ENCODE measurements around the gene DNMT3A. TPM values are rescaled to one million over a fixed set of nuclear protein-coding genes. Genes with fewer than 3 reads are reported as not detected.

Gene DNMT3A
- total RNA-seq, 8 experiments from 2014 or later, result 3.9 to 42.0 (median 29.9) TPM

DNA sequence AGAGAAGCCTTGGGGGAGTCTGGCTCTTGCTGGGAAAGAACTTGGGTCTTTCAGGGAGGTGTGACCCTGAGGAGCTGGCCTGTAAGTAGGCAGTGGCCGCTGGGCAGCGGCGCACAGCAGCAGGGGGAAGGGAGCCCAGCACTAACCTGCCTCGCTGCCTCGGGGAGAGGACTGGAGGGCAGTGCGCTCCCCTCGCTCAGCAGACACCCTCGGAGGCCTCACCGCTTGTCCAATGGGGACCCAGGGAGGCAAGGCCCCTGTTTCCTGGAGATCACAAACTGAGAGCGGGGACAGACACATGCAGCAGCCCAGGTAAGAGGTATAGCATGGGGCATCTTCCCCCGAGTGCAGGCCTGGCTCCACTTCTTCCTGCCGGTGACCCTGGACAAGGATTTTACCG, 3.3 kb downstream of the DNMT3A start:
- WGBS, 10 experiments, result 58 to 100% (median 89%) methylated on average over 6 to 8 of the region's 13 CpGs; no CpG with 5 or more reads in 7 of the 10 experiments
- in situ Hi-C loops (cut with MboI; ENCODE audit: low pct_unique_long_range_greater_than_20kb in 2 of 9, low sequenced_read_pairs in 9 of 9, unreplicated experiment in 9 of 9), result no loop called here
- no peak for ATAC-seq (replicated peaks in 6 of 8)
- H3K4me3 ChIP-seq, result no peak overlapping the region
- H3K4me1 ChIP-seq (replicated peaks in 1 of 2), result peaks cover 23 to 34% of the 10 kb centered on the region in 2 donors
- no peak overlapping the region for H3K27ac ChIP-seq

DNA sequence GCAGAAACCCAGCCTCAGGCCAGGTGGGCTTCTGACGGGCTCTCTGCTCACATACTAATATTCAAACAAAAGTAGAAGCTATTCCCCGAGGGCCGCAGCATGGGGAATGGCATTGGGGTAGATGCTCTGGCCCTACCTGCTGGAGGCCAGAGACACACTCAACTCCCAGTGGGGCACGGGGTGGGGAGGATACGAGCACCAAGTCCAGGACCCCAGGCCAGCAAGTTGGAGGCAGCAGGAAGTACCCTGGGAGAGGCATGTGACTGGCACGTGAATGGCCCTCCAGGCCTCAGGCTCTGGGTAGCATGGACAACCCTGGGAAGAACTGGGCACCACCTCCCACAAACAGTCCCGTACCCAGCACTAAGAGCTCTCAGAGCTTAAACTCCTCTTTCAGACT, 3.8 kb downstream of the DNMT3A start:
- no peak overlapping the region for H3K27ac ChIP-seq
- ATAC-seq (replicated peaks in 6 of 8), result no peak
- H3K4me1 ChIP-seq (replicated peaks in 1 of 2), result peaks cover 23 to 34% of the 10 kb centered on the region in 2 donors
- 75 to 100% (median 90%) methylated on average over 1 to 3 of the region's 7 CpGs; no CpG with 5 or more reads in 6 of the 10 experiments for WGBS, 10 experiments
- in situ Hi-C loops (cut with MboI; ENCODE audit: low pct_unique_long_range_greater_than_20kb in 2 of 9, low sequenced_read_pairs in 9 of 9, unreplicated experiment in 9 of 9), result no loop called here
- no peak overlapping the region for H3K4me3 ChIP-seq

DNA sequence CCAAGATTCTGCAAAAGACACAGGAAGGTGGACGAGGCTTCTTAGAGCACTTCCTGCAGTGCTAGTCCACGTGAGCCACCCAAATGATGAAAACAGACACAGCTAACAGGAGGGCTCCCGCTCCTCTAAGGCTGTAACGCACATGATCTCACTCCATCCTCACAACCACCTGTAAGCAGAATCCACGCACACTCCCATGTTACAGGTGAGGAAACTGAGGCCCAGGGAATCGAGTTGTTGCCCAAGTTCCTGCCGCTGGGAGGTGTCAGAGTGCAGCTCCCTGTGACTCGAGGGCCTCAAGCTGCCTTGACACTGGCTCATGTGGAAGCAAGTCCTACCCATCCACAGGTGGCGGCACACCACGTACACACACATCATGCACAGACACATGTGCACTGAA, 4.4 kb downstream of the DNMT3A start:
- no peak for ATAC-seq (replicated peaks in 6 of 8)
- in situ Hi-C loops (cut with MboI; ENCODE audit: low pct_unique_long_range_greater_than_20kb in 2 of 9, low sequenced_read_pairs in 9 of 9, unreplicated experiment in 9 of 9), result no loop called here
- H3K4me3 ChIP-seq, result no peak overlapping the region
- 80 to 100% (median 95%) methylated on average over 1 to 4 of the region's 10 CpGs; no CpG with 5 or more reads in 5 of the 10 experiments for WGBS, 10 experiments
- no peak overlapping the region for H3K27ac ChIP-seq
- H3K4me1 ChIP-seq (replicated peaks in 1 of 2), result peaks cover 23 to 34% of the 10 kb centered on the region in 2 donors

DNA sequence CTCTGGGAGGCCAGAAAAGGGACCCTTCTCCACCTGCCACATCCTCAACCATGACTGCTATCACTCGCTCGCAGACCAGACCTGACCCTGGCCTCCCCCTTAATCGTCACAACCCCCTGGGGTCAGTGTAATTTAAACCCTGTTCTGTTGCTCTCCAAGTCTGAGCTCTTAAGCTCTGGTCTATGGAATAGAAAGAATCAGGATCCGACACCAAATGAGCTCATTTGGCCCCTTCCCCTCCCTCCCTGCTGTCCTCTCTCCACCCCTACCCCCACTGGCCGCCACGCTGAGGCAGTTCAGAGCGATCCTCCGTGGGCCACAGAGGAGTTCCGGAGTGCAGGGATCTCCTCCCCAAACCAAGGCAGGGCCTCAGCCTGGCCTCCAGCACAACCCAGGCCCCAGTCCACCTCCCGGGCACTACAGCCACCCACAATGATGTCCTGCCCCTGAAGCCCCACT, 5.3 kb downstream of the DNMT3A start:
- no peak for ATAC-seq (replicated peaks in 6 of 8)
- no peak overlapping the region for H3K27ac ChIP-seq
- in situ Hi-C loops (cut with MboI; ENCODE audit: low pct_unique_long_range_greater_than_20kb in 2 of 9, low sequenced_read_pairs in 9 of 9, unreplicated experiment in 9 of 9), result no loop called here
- whole genome bisulfite sequencing, 10 experiments, result 40 to 100% methylated on average over 1 of the region's 10 CpGs; no CpG with 5 or more reads in 8 of the 10 experiments
- H3K4me1 ChIP-seq (replicated peaks in 1 of 2), result peaks cover 23 to 38% of the 10 kb centered on the region in 2 donors
- no peak overlapping the region for H3K4me3 ChIP-seq

DNA sequence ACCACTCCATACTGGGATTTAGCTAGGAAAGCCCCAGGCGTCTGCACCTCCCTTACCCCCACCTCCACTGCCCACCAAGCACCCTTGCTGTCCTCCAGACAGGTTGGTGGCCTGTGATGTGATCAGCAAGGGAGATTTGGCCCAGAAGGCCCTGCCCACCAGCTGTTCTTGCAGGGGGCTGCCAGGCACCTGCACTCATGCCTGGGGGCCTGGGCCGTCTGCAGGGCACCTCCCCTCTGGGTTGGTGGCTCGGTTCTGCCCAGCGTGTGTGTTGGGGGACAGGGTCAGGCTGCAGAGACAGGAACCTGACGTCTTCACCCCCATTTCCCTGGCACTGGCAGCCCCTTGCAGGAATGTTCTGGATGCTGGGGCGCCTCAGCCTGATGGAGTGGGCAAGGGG, 5.8 kb downstream of the DNMT3A start:
- H3K4me3 ChIP-seq, result no peak overlapping the region
- in situ Hi-C loops (cut with MboI; ENCODE audit: low pct_unique_long_range_greater_than_20kb in 2 of 9, low sequenced_read_pairs in 9 of 9, unreplicated experiment in 9 of 9), result no loop called here
- no peak for ATAC-seq (replicated peaks in 6 of 8)
- H3K27ac ChIP-seq, result no peak overlapping the region
- H3K4me1 ChIP-seq (replicated peaks in 1 of 2), result peaks cover 23 to 39% of the 10 kb centered on the region in 2 donors
- WGBS, 10 experiments, result no CpG with 5 or more reads among the region's 6 CpGs

DNA sequence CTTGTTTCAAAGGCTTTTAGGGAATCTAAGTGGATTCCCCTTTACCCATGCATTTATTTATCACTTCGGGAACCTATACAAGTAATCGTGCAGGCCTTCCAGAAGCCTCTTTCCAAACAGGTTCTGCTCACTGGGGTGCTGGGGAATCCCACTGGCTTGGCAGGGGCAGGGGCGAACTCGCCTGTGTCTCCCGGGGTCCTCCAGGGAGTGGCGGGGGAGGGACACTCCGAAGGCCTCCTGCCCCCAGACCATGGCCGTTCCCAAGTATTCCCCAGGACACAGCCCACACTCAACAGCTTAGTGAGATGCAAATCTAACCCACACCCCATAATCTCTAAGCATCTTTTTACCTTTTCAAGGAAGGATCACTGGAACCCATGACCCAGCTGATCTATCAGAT, 6.5 kb downstream of the DNMT3A start:
- ATAC-seq (replicated peaks in 6 of 8), result no peak
- 69 to 100% (median 79%) methylated on average over 1 to 7 of the region's 8 CpGs; no CpG with 5 or more reads in 4 of the 10 experiments for WGBS, 10 experiments
- H3K27ac ChIP-seq, result no peak overlapping the region
- in situ Hi-C loops (cut with MboI; ENCODE audit: low pct_unique_long_range_greater_than_20kb in 2 of 9, low sequenced_read_pairs in 9 of 9, unreplicated experiment in 9 of 9), result no loop called here
- peaks cover 21 to 36% of the 10 kb centered on the region in 2 donors for H3K4me1 ChIP-seq (replicated peaks in 1 of 2)
- H3K4me3 ChIP-seq, result no peak overlapping the region

DNA sequence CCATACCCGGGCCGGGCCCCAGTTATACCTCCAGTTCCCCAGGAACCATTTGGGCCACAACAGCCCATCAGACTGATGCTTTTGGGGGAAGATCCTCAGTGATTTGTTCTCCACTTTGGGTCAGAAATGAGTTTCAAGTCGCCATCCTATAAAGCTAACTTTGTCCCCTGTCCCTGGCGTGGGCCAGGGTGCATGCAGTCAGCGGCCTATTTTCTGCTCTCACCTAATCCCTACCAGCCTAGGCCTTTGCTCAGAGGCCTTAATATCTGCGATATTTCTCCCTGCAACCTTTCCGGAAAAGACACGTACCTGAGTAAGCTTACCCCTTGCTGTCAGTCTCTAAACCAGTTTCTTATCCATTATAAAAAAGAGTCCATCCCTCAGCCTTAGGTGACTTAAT, 7.2 kb downstream of the DNMT3A start:
- no peak for ATAC-seq (replicated peaks in 6 of 8)
- Histone ChIP-seq H3K4me1 (replicated peaks in 1 of 2) (peaks cover 19 to 29% of the 10 kb centered on the region in 2 donors), H3K4me3 (no peak overlapping the region), H3K27ac (no peak overlapping the region)
- 80 to 100% (median 88%) methylated on average over 2 to 6 of the region's 8 CpGs; no CpG with 5 or more reads in 3 of the 10 experiments for WGBS, 10 experiments
- in situ Hi-C loops (cut with MboI; ENCODE audit: low pct_unique_long_range_greater_than_20kb in 2 of 9, low sequenced_read_pairs in 9 of 9, unreplicated experiment in 9 of 9), result no loop called here

DNA sequence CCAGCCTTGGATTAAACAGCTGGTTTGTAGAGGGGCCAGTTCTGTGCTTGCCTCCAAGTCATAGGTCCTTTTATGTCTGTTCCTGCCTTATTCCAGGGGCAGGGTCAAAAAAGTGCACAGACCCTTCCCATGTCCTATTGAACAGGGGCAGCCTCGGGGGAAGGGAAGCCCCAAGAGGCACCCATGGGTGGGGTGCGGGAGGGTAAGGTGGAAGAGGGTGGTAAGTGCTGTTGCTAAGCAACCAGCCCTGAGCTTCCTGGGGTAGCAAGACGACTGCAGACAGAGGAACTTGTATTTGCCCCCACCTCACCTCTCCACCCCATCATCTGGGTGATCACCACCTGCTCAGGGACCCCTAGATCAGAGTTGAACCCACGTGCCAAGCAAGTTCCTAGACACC, 7.7 kb downstream of the DNMT3A start:
- Histone ChIP-seq H3K4me1 (replicated peaks in 1 of 2) (peaks cover 17 to 24% of the 10 kb centered on the region in 2 donors), H3K27ac (no peak overlapping the region), H3K4me3 (no peak overlapping the region)
- WGBS, 10 experiments, result 50% methylated on average over 1 of the region's 4 CpGs; no CpG with 5 or more reads in 9 of the 10 experiments
- in situ Hi-C loops (cut with MboI; ENCODE audit: low pct_unique_long_range_greater_than_20kb in 2 of 9, low sequenced_read_pairs in 9 of 9, unreplicated experiment in 9 of 9), result no loop called here
- no peak for ATAC-seq (replicated peaks in 6 of 8)

DNA sequence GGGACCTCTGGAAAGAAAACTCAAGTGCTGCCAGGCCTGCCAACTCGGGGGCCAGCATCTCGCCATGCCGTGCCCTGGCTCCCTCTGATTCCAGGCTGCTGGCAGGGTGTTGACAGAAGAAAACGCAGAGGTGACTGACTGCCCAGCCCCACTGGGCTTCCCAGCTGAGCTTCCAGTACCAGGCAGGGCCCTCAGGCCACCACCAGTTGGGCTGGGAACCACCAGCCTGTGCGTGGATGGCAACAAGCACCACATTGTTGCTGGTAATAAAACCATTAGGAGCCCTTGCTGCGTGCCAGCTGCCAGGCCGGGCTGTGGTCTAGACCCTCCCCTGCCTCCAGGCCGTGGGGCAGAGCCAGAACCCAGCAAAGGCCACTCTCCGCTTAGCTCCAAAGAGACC, 9.2 kb downstream of the DNMT3A start:
- no peak overlapping the region for H3K27ac ChIP-seq
- in situ Hi-C loops (cut with MboI; ENCODE audit: low pct_unique_long_range_greater_than_20kb in 2 of 9, low sequenced_read_pairs in 9 of 9, unreplicated experiment in 9 of 9), result no loop called here
- H3K4me3 ChIP-seq, result no peak overlapping the region
- 67 to 90% (median 80%) methylated on average over 1 to 5 of the region's 9 CpGs; no CpG with 5 or more reads in 7 of the 10 experiments for WGBS, 10 experiments
- peaks cover 22 to 25% of the 10 kb centered on the region in 2 donors for H3K4me1 ChIP-seq (replicated peaks in 1 of 2)
- peak in 1 of 8 experiments; percentile 37 for ATAC-seq (replicated peaks in 6 of 8)

DNA sequence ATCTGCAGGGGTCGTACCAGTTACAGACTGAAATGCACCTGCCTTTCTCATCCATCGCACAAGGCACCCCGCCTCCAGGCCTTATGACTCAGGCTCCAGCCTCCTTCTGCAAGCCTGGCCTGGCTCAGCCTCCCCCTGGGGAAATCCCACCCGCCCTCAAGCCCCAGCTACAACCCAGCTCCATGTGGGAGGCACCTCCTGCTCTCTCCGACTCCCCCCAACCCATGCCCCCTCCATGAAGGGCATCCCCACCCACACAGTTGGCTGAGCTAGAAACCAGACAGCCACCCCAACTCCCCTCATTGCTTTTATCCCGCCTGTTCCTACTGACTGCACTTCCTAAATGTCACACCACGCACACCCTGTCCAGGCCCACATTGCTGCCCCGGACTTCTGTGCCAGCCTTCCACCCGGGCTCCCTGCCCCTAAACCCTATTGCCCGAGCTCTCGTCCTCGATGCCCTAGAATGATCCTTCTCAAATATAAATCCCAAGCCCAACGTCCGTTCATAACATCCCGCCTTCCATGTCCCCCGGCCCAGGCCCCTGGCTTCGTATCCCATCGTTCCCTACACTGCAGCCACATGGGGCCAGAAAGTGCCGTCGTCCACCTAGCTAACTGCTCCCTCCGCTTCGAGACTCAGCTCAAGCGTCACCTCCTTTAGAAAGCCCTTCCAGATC, 9.9 kb downstream of the DNMT3A start:
- Histone ChIP-seq H3K4me1 (replicated peaks in 1 of 2) (peaks cover 22 to 25% of the 10 kb centered on the region in 2 donors), H3K27ac (no peak overlapping the region)

DNA sequence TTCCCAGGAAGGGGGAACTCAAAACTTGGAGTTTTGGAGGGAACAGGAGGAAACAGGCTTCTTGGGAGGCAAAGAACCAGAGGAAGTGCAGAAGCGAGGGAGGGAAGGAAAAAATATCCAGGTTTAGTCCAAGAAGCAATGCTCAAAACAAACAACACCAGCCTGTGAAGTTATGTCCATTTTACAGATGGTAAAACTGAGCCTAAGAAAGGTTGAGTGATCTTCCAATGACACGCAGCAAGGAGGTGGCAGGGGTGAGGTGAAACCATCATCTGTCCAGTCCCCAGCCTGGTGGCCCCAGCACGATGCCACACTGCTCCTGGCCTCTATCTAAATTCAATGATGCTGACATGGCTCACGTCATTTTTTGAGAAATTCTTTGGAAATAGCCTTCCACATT, 10.8 kb downstream of the DNMT3A start:
- 40 to 100% (median 82%) methylated on average over 1 to 4 of the region's 4 CpGs; no CpG with 5 or more reads in 2 of the 10 experiments for WGBS, 10 experiments
- no peak overlapping the region for H3K4me3 ChIP-seq
- H3K27ac ChIP-seq, result no peak overlapping the region
- in situ Hi-C loops (cut with MboI; ENCODE audit: low pct_unique_long_range_greater_than_20kb in 2 of 9, low sequenced_read_pairs in 9 of 9, unreplicated experiment in 9 of 9), result no loop called here
- ATAC-seq (replicated peaks in 6 of 8), result no peak
- H3K4me1 ChIP-seq (replicated peaks in 1 of 2), result peaks cover 15 to 21% of the 10 kb centered on the region in 2 donors

More for the DNA sequence above, 9.9 kb downstream of the DNMT3A start:
- H3K4me3 ChIP-seq, result no peak overlapping the region
- ATAC-seq (replicated peaks in 6 of 8), result peak; percentile 23 to 64 (median 42)
- in situ Hi-C loops (cut with MboI; ENCODE audit: low pct_unique_long_range_greater_than_20kb in 2 of 9, low sequenced_read_pairs in 9 of 9, unreplicated experiment in 9 of 9), result no loop called here
- 20 to 100% (median 82%) methylated on average over 1 to 10 of the region's 23 CpGs; no CpG with 5 or more reads in 3 of the 10 experiments for WGBS, 10 experiments

DNA sequence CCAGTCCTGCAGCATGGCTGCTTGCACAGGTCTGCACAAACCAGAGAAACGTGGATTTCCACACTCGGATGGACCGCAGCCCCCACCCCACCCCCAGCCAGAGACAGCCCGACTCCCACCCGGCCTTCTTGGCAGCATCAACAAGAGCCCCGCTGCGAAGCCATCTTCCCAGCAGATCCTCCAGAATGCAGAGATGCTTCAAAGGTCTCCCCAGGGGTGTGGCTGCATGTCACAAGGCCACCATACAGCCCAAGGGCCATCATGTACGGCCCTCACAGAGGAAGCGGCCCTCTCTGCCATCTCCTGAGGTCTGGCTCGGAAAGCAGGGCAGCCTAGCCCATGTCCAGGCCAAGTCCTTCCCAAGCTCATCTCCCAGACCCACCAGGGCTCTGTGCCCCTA, 11.5 kb downstream of the DNMT3A start:
- H3K27ac ChIP-seq, result no peak overlapping the region
- 100% methylated on average over 1 of the region's 10 CpGs; no CpG with 5 or more reads in 9 of the 10 experiments for WGBS, 10 experiments
- H3K4me3 ChIP-seq, result no peak overlapping the region
- peak in 1 of 8 experiments; percentile 54 for ATAC-seq (replicated peaks in 6 of 8)
- H3K4me1 ChIP-seq (replicated peaks in 1 of 2), result peaks cover 8 to 15% of the 10 kb centered on the region in 2 donors
- in situ Hi-C loops (cut with MboI; ENCODE audit: low pct_unique_long_range_greater_than_20kb in 2 of 9, low sequenced_read_pairs in 9 of 9, unreplicated experiment in 9 of 9), result no loop called here

DNA sequence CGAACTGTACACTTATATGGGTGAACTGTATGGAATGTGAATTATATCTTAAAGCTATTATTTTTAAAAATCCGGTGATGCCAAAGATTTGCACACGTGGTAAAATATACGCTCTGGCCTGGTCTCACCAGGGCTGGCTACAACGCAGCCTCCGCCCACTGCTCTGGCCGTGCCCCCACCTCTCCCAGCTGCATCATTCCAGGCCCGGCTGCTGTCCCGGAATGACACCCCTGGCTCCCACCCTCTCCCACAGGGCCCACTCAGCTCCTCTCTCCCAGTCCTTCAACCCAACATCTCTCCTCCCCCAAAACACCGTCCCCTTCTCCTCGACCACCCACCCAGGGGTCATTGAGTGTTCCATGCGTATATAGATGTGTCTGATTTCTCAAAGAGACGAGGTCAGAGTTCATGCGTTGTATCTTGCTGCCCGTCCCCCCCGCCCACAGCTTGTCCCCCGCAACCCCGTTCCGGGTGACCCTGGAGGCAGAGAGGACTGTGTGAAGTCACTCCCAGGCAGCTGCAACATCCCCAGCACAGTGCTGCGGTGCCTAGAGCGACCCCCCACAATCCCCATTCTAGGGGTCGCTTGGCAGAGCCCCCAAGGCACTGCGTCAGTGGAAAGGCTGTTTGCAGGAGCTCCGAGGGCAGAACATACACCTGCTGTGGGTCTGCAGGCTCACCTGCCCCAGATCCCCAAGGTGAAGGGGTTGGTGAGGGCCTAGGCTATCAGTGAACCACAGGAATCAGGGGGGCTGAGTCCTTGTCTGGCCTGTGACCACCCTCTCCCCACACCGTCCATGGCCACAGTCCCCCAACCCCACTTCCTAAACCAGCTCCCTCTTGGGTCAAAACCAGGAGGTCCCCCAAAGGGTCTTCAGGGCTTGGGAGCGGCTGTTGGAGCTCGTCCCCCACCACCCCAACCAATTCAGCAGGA, 13.3 kb downstream of the DNMT3A start:
- WGBS, 10 experiments, result 65 to 100% (median 83%) methylated on average over 1 to 7 of the region's 27 CpGs; no CpG with 5 or more reads in 6 of the 10 experiments
- peaks cover 19 to 24% of the 10 kb centered on the region in 2 donors for H3K4me1 ChIP-seq (replicated peaks in 1 of 2)
- no peak for ATAC-seq (replicated peaks in 6 of 8)
- in situ Hi-C loops (cut with MboI; ENCODE audit: low pct_unique_long_range_greater_than_20kb in 2 of 9, low sequenced_read_pairs in 9 of 9, unreplicated experiment in 9 of 9), result no loop called here
- H3K27ac ChIP-seq, result no peak overlapping the region
- H3K4me3 ChIP-seq, result no peak overlapping the region

All from motor neuron (in vitro differentiated cells).